Neural crest cell (in vitro differentiated cells): ENCODE data around the gene ATOX1. TPM values are rescaled to one million over a fixed set of nuclear protein-coding genes. Genes with fewer than 3 reads are reported as not detected.

Experiments used
- DNase-seq: peaks from one replicate; pipeline ENCODE4 v3.0.0; 2021; ENCODE audit warnings: low read depth, mixed read lengths, low spot score
- H3K27ac Mint-ChIP-seq: one replicate; pipeline ENCODE4 v1.8.0; 2021; ENCODE audit warnings: mild to moderate bottlenecking, mixed read lengths; ENCODE audit not compliant: unreplicated experiment
- H3K27me3 Mint-ChIP-seq: 2 replicates; pipeline ENCODE4 v1.8.0; 2021; ENCODE audit warnings: low read depth, mild to moderate bottlenecking, mixed read lengths
- H3K36me3 Mint-ChIP-seq: 2 replicates; pipeline ENCODE4 v1.8.0; 2021; ENCODE audit warnings: low read depth, mild to moderate bottlenecking, mixed read lengths
- H3K4me1 Mint-ChIP-seq: 2 replicates; pipeline ENCODE4 v1.8.0; 2021; ENCODE audit warnings: mixed read lengths
- H3K4me3 Mint-ChIP-seq: one replicate; pipeline ENCODE4 v1.8.0; 2021; ENCODE audit warnings: mild to moderate bottlenecking, mixed read lengths
- H3K9me3 Mint-ChIP-seq: 2 replicates; pipeline ENCODE4 v1.8.0; 2021; ENCODE audit warnings: mixed read lengths
- total RNA-seq: library from RNA; stranded (reverse); gene quantifications from 2 replicates; pipeline ENCODE4 v1.2.1, GENCODE V29; 2021
- TF ChIP-seq, protein P1 (sequence below): fragments of 200-600 bp; sonication (generic); conservative IDR thresholded peaks from 2 replicates; pipeline ENCODE4 v1.5.0; 2021; ENCODE audit warnings: antibody characterized with exemption, mild to moderate bottlenecking

Gene ATOX1
- total RNA-seq, 1 donor from 2014 or later = 84.6 TPM

DNA sequence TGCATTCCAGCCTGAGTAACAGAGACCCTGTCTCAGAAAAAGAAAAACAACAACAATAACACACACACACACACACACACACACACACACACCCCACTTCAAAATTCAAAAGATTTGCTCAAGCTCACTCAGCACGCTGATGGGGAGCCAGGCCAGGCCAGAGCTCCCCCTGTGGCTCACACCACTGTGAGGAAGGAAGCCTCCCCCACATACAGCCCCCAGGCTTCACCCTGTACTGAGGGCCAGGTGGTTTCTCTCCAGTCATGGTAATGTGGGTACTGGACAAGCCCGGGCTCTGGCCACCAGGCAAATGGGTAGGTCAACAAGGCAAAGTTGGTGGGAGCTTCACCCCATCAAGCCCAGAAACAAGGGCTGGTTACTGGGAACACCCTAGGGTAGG, 19.0 kb downstream of the ATOX1 start:
- Mint-ChIP-seq H3K27me3 (no peaks in the 10 kb centered on the region), H3K9me3 (no peaks in the 10 kb centered on the region), H3K36me3 (no peaks in the 10 kb centered on the region), H3K4me1 (peaks cover 18% of the 10 kb centered on the region), H3K27ac (no peak overlapping the region), H3K4me3 (no peak overlapping the region)
- no peak for DNase-seq
- TF ChIP-seq, protein P1, sequence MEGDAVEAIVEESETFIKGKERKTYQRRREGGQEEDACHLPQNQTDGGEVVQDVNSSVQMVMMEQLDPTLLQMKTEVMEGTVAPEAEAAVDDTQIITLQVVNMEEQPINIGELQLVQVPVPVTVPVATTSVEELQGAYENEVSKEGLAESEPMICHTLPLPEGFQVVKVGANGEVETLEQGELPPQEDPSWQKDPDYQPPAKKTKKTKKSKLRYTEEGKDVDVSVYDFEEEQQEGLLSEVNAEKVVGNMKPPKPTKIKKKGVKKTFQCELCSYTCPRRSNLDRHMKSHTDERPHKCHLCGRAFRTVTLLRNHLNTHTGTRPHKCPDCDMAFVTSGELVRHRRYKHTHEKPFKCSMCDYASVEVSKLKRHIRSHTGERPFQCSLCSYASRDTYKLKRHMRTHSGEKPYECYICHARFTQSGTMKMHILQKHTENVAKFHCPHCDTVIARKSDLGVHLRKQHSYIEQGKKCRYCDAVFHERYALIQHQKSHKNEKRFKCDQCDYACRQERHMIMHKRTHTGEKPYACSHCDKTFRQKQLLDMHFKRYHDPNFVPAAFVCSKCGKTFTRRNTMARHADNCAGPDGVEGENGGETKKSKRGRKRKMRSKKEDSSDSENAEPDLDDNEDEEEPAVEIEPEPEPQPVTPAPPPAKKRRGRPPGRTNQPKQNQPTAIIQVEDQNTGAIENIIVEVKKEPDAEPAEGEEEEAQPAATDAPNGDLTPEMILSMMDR = no peak

DNA sequence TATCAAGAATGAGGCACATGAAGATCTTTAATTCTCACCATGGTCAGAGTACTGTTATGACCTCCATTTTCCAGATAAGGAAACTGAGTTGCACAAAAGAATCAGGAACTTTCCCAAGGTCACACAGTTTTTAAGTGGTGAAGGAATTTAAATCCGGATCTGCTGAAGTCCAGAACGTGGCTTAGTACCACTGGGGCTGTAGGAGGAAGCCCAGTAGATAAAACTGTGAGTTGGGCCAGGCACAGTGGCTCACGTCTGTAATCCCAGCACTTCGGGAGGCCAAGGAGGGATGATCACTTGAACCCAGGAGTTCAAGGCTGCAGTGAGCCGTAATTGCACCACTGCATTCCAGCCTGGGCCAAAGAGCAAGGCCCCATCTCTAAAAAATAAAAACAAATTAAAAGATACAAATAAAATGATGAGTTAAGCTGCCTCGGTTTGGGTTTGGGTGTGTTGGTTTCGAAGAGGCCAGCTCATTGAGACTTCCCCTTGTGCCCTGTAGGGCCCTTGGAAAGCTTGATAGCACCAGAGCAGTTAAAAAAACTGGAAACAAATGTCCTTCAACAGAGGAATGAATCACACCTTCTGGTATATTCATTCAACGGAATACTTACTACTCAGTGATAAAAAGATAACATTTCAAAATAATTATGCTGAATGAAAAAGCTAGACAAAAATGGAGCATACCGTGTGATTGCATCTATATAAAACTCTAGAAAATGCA, 20.1 kb downstream of the ATOX1 start:
- Mint-ChIP-seq H3K4me1 (peaks cover 18% of the 10 kb centered on the region), H3K27ac (no peak overlapping the region), H3K27me3 (no peaks in the 10 kb centered on the region), H3K36me3 (no peaks in the 10 kb centered on the region), H3K4me3 (no peak overlapping the region), H3K9me3 (no peaks in the 10 kb centered on the region)
- no peak for DNase-seq
- TF ChIP-seq, protein P1 = no peak

DNA sequence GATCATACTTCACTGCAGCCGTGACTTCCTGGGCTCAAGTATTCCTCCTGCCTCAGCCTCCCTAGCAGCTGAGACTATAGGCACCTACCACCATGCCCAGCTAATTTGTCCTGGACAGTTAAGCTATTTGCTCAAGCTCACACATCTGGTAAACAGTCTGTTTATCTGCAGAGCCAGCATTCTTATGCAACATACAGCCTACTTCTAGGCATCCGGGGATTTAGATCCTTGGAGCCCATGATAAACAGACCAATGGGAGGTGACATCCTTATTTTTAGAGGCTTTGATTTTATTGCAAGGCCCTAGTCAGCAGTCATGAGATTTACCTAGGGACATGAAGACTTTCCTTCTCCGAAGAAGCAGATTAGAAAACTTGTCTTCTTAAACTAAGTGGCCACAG, 21.0 kb downstream of the ATOX1 start:
- H3K9me3 Mint-ChIP-seq = no peaks in the 10 kb centered on the region
- H3K36me3 Mint-ChIP-seq = no peaks in the 10 kb centered on the region
- H3K4me1 Mint-ChIP-seq = peaks cover 13% of the 10 kb centered on the region
- H3K27me3 Mint-ChIP-seq = no peaks in the 10 kb centered on the region
- DNase-seq = no peak
- peak overlapping the region; percentile 43 for H3K27ac Mint-ChIP-seq
- no peak overlapping the region for H3K4me3 Mint-ChIP-seq
- TF ChIP-seq, protein P1 = no peak

DNA sequence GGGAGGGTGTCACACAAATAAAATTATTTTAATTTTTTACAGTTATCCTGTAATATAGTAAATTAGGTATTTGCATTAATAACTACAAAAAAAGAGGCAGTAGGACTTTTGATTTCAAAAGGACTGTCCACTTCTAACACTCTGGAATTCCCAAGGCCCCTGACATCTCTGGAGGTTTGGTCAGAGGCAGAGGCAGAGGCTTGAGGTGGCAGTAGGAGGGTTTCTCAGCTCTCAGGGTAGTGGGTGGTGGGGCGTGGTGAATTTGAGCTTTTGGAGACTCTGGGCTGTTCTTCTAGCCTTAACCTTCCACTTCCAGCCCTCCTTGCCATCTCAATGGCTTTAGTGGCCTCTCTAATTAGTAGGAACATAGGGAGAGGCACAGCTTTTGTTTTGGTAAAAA, 22.8 kb downstream of the ATOX1 start:
- H3K4me1 Mint-ChIP-seq = peaks cover 10% of the 10 kb centered on the region
- H3K27ac Mint-ChIP-seq = no peak overlapping the region
- TF ChIP-seq, protein P1 = no peak
- H3K36me3 Mint-ChIP-seq = no peaks in the 10 kb centered on the region
- no peaks in the 10 kb centered on the region for H3K9me3 Mint-ChIP-seq
- no peaks in the 10 kb centered on the region for H3K27me3 Mint-ChIP-seq
- no peak overlapping the region for H3K4me3 Mint-ChIP-seq
- DNase-seq = no peak

DNA sequence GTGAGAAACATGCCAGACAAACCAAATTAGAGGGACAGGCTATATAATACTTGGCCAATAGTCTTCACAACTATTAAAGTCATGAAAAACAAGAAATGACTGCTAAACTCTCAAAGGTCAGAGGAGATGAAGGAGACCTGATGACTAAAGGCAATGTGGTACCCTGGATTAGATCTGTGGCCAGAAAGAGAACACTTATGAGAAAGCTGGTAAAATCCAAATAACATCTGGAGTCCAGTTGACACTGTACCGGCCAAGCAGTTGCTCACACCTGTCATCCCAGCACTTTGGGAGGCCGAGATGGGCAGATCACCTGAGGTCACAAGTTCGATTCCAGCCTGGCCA, 24.4 kb downstream of the ATOX1 start:
- TF ChIP-seq, protein P1 = no peak
- Mint-ChIP-seq H3K36me3 (peaks cover 13% of the 10 kb centered on the region), H3K4me1 (no peaks in the 10 kb centered on the region), H3K4me3 (no peak overlapping the region), H3K9me3 (peaks cover 9% of the 10 kb centered on the region), H3K27me3 (no peaks in the 10 kb centered on the region), H3K27ac (no peak overlapping the region)
- DNase-seq = no peak
